CD4-positive, alpha-beta T cell treated with Interleukin-4 for 4 hours (primary cell): ENCODE measurements around the gene TIMM10.
A peak's percentile ranks its signal among the peaks of the same experiment; 100 is the strongest.

Source experiments
- DNase-seq: peaks from one replicate; pipeline ENCODE4 v3.0.0-alpha.2; 2020

The TIMM10 gene

DNA sequence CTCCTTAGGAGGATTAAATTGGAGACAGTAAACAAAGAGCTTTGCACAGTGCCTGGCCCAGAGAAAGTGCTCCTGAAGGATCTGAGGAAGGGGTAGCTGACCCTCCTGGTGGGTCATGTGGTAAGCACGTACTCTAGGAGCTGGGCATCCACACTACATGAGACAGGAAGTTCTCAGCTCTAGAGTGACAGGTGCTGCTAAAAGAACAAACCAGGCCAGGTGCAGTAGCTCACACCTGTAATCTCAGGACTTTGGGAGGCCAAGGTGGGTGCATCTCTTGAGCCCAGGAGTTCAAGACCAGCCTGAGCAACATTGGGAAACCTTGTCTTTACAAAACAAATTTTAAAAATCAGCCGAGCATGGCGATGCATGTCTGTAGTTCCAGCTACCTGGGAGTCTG, 28.2 kb downstream of the TIMM10 start:
- DNase-seq = no peak

GRCh38 chr11:57501953-57502352, 28.6 kb downstream of the TIMM10 start:
- no peak for DNase-seq

DNA sequence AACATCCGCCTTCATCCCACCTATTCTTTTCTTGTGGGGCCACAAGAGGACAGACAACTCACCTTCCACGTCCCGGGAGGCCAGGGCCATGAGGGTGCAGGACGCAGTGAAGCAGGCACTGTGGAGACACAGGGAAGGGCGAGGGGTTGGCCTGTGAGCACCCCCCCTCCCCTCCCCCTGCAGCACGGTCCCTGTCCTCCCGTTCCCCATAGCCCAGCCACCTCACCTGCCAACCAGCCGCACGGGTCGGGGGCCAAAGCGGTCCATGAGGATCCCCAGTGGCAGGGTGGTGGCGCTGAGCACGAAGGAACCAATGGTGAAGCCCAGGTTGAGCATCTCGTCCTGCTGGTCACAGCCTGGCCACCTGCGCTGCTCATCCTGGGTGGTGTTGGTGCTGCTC, 29.6 kb downstream of the TIMM10 start:
- no peak for DNase-seq

- no peak for DNase-seq
These were observed 30.0 kb downstream of the TIMM10 start for GRCh38 chr11:57500515-57500914.

- no peak for DNase-seq
These were observed 30.5 kb downstream of the TIMM10 start for GRCh38 chr11:57499983-57500461.

DNA sequence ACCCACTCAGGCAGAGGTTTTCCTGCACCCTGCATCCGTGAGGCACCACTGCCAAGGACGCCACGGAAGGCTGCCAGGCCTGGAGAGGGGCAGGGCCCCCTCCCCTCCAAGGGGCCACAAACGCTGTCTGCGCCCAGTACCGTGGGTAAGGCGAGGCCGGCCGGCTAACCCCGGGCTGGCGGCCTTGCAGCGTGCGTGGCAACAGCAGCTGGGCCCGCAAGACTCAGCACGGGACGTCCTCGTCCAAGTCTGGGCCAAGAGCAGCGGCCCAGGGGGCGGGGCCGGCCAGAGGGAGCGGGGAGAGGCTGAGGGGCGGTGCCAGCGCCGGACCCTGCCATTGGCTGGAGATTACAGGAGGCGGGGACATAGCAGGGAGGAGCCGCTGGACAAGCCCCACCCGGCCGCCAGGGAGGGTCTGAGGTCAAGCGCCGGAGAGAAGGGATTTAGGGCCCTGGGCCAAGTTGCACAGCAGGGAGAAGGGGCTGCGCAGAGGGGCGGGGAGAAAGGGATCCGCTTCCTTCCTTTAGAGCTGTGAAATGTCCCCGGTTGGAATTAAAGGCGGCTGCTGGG, 31.1 kb downstream of the TIMM10 start:
- no peak for DNase-seq

DNA sequence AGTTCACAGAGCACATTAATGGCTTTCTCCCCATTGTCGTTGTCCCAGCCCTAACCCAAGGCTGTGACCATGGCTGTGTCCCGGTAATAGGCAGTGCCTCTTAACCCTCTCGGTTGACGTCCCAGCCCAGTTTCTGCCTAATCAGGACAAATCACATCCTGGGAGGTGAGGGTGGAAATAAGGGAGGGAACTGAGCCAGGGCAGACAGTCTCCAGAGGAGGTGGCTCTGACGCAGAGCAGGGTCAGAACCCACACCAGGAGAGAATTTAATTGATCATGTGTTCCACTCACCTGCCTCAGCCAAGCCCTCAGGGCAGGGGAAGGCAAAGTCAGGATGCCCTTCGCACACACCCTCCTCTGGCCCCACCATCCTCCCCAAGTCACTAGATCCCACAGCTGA, 32.0 kb downstream of the TIMM10 start:
- DNase-seq = no peak

- no peak for DNase-seq
These were observed 33.0 kb downstream of the TIMM10 start for GRCh38 chr11:57497303-57498247.

DNA sequence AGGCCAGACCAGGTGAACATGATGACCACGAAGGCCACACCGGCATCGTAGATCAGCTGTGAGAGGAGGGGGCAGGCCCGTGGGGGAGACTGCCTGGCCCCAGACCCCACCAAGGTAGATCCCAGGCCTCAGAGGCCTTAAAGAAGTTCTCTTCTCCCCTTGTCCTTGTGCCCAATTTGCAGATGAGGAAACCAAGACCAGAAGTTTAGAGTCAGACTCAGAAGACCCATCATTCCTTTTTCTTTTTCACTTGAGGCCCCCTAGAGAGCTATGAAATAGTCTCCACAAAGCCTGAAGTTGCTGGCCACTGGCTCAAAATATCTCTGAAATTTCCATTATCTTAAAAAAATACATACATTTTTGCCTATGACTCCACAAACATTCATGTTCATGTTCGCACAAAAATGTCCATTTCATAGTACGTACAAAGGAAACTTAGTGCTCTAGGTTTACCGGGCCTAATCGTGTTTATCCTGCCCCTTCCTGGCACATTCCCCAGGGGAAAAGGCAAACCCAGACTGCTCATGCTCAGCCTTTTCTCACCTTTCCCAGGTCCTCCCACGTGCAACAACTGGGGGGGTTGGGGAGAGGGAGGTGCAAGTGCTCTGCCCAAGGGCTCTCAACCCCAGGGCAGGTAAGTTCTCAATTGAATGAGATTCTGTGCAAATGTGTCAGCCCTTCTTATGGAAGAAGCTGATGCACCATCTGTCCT, 34.3 kb downstream of the TIMM10 start:
- DNase-seq = no peak

- peak; percentile 72 for DNase-seq
These were observed 36.7 kb downstream of the TIMM10 start for GRCh38 chr11:57493507-57494503.

GRCh38 chr11:57491371-57492061, 39.0 kb downstream of the TIMM10 start:
- peak; percentile 29 for DNase-seq

DNA sequence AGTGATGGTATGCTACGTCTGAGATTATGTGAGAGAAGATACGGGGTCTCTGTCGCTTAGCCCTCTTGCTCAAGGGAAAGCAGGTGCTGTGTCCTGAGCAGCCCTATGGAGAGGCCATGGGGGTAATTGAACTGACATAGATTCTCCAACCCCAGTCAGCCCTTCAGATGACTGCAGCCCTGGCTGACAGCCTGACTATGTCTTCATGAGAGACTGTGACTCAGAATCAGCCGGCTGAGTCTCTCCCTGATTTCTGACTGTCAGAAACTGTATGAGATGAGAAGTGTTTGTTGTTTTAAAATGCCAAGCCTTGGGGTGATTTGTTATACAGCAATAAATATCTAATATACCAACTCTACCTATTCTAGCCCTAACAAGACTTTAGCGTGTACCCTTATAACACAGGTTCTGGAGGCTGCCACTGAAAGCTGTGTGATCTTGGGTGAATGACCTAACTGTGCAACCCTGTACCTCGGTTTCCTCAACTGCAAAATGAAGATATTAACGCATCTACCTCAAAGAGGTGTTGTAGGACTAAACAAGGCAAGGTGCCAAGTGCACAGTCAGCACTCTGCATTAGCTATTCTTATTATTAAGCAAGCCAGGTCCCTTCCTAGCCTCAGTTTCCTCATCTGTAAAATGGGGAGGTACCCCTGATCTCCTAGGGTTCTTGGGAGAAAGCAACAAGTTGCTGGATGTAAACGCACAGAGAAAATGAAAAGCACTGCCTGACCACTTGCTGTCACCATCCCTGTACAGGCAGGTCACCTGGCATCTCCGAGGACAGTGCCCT, 39.9 kb downstream of the TIMM10 start:
- DNase-seq = no peak

DNA sequence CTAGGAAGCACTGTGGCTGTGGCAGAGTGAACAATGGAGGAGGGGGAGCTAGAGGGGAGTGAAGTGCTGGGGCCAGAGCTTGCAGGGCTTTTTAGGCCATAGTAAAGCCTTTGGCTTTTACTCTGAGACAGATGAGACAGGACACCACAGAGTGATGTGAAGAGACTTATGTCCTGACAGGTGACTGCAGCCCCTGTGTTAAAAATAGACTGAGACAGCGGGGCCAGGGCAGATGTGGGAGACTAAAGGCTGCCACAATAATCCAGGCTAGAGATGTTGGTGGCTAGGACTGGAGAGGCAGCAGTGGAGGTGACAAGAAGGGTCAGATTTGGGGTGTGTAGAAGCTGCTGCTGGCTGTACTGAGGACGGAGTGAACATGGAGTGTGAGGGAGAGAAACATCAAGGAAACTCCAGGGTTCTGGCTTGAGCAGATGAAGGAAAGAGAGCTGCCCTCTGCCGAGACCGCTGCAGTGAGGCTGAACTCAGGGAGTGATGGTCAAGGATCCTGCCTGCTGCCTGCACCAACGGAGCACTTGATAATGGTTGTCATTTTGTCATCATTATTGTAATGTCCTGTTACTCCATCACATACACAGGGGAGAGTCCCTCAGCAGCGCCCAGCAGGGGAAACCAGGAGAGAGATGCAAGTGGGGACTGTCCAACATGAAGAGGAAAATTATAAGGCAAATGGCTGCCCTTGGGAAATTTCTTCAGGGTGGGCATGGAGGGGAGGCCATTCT, 42.5 kb downstream of the TIMM10 start:
- DNase-seq = no peak

DNA sequence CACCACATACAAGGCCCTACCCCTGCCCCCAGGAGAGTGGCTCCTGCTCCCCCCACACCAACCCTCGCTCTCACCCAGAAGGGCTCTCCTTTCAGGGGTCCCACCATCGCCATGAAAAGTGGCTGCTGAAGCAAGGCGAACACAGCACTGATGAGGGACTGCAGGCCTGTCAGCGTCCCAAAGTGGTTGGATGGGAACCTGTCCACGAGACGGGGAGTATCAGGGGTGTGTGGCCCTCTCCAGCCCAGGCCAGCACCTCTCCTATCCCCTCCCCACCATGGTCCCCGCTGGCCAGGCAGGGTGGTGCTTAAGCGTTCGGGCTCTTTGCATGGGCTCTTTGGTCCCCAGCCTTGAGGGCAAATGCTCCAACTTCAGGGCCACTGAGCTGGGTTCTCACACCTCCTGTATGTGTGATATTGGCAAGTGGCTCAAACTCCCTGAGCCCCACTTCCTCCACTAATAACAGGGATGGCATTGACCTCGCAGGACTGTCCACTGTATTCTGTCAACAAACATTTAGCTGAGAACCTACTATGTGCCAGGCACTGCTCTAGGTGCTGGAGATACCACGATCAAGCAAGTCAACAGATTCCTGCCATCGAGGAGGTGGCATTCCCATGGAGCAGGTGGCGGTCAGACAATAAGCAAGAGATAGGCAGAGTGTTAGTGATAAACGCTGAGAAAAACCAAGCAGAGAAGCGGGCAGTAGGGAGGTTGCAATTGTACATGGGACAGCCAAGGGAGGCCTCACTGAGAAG, 43.4 kb downstream of the TIMM10 start:
- DNase-seq = no peak

GRCh38 chr11:57485217-57485990, 45.1 kb downstream of the TIMM10 start:
- no peak for DNase-seq

DNA sequence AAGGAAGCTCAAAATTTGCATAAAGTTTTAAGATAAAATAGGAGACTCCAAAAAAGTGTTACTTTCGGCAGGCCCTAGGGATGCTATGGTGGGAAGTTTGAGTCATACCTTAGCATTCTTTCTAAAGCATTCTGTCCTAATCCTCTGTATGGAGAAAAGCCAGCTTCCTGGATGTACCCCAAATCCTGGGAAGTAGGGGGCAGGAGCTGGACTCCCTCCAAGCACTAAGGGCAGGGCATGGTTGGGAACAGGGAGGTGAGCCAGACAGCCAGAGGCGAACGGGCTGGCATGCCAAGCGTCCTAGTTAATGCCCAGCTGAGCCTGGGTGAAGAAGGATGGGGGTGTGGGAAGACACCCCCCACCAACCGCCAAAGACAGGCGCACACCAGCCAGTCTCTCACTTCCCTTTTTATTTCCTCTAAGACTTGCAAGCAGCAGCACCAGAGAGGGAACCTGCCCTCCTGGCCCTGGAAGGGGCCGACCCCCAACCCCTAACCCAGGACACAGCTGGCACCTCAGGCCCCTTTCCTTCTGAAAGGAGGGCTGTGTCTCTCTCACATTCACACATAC, 46.3 kb downstream of the TIMM10 start:
- no peak for DNase-seq

GRCh38 chr11:57483562-57483918, 47.0 kb downstream of the TIMM10 start:
- no peak for DNase-seq
